ENCODE measurements around the gene APMAP. TPM values are rescaled to one million over a fixed set of nuclear protein-coding genes. Genes with fewer than 3 reads are reported as not detected.

Gene APMAP
- total and polyA plus RNA-seq, 9 of the 15 experiments (the other 6 are each of a cell fraction or from before 2014, with no cell fraction given): 6.7 to 18.2 (median 14.4) TPM

GRCh38 chr20:25007491-25008305, 15.1 kb upstream of the APMAP start:
- Histone ChIP-seq H3K9me1 (ENCODE audit: control insufficient read depth, insufficient read depth, low read length) (no peaks in the 10 kb centered on the region), H3K27me3 (ENCODE audit: control insufficient read depth in 2 of 2, insufficient read depth in 2 of 2, low read length in 2 of 2) (peaks cover 3 to 51% of the 10 kb centered on the region in 2 experiments; a peak in 3 of 5 replicates), H3K9ac (ENCODE audit: insufficient read depth in 1 of 2, low read depth in 2 of 2, low read length in 2 of 2) (no peak overlapping the region; a peak in 1 of 4 replicates), H3K9me3 (replicated peaks; ENCODE audit: control insufficient read depth, insufficient read depth, low read depth, low read length) (no peaks in the 10 kb centered on the region), H3K4me2 (ENCODE audit: insufficient read depth, low read length) (no peak overlapping the region), H3K4me1 (replicated peaks in 1 of 2; ENCODE audit: control insufficient read depth in 2 of 2, insufficient read depth in 2 of 2, low read length in 2 of 2) (no peaks in the 10 kb centered on the region), H3K27ac (ENCODE audit: extremely low read depth, low read depth, low read length) (no peak overlapping the region), H3K79me2 (ENCODE audit: control insufficient read depth, insufficient read depth, low read length) (no peaks in the 10 kb centered on the region), H2AFZ (ENCODE audit: low read depth, low read length) (no peak overlapping the region), H3K4me3 (no peak overlapping the region), H4K20me1 (replicated peaks; ENCODE audit: control insufficient read depth, insufficient read depth, low read length) (no peaks in the 10 kb centered on the region), H3K36me3 (ENCODE audit: control insufficient read depth, insufficient read depth, low read length) (no peaks in the 10 kb centered on the region)
- CTCF ChIA-PET (ENCODE audit: low intra/inter-chr PET ratio): no interaction called here
- intact Hi-C loops (cut with micrococcal nuclease) (no loop called here), in situ Hi-C loops (cut with MboI) (loop anchor here (10.0 kb wide), 1 partner anchor 167 kb away; no protein-coding TSS in a partner anchor)
- POLR2A ChIA-PET: interaction anchor here (1.1 kb wide), 1 partner anchor 26 kb away, joined by 3 read pairs; no protein-coding TSS in a partner anchor
- ATAC-seq: no peak
- 2% methylated on average over 15 of the region's 22 CpGs for WGBS (ENCODE audit: insufficient coverage, low coverage, missing lambda C conversion rate)
- BruUV-seq (replicated peaks): no TSS peak
- no peak for FAIRE-seq
- no peak for TF ChIP-seq ZNF511 (CRISPR knock-in tag; IDR thresholded peaks at IDR 0.05)
- TF ChIP-seq ZKSCAN8 (CRISPR knock-in tag; IDR thresholded peaks at IDR 0.05): no peak
- no peak for TF ChIP-seq CREM (IDR thresholded peaks at IDR 0.05; ENCODE audit: low read depth)
- no peak for TF ChIP-seq PATZ1 (CRISPR knock-in tag; IDR thresholded peaks at IDR 0.05; ENCODE audit: borderline replicate concordance)
- TF ChIP-seq FOXO4 (CRISPR knock-in tag; IDR thresholded peaks at IDR 0.05): no peak
- TF ChIP-seq ZNF311 (CRISPR knock-in tag; IDR thresholded peaks at IDR 0.05): no peak
- TF ChIP-seq SMAD3 (CRISPR knock-in tag; conservative IDR thresholded peaks at IDR 0.05): no peak
- no peak for DNase-seq (ENCODE audit: extremely low read depth in 1 of 4, low spot score in 3 of 4)

Measured in K562 (cell line).